ENCODE data around the gene ZHX3. TPM values are rescaled to one million over a fixed set of nuclear protein-coding genes. Genes with fewer than 3 reads are reported as not detected.

The ZHX3 gene
- total RNA-seq, 4 donors from 2014 or later = 47.1 to 58.6 (median 50.7) TPM

GRCh38 chr20:41274152-41274551, 43.4 kb downstream of the ZHX3 start:
- H3K4me3 ChIP-seq = no peak overlapping the region
- H3K27ac ChIP-seq = peak overlapping the region in 2 of 4 donors; percentile 8 to 87
- TF ChIP-seq EP300 (IDR thresholded peaks at IDR 0.05) (no peak), CTCF (IDR thresholded peaks at IDR 0.05) (no peak), POLR2A (IDR thresholded peaks at IDR 0.05) (no peak)
- H3K4me1 ChIP-seq = peaks cover 0 to 46% (median 12%) of the 10 kb centered on the region in 4 donors
- no peak for DNase-seq (ENCODE audit: low spot score in 2 of 2)
- H3K27me3 ChIP-seq = no peaks in the 10 kb centered on the region
- H3K9me3 ChIP-seq = no peaks in the 10 kb centered on the region
- 74 to 75% methylated on average over 5 of the region's 5 CpGs for WGBS, 2 donors
- H3K36me3 ChIP-seq = no peaks in the 10 kb centered on the region

DNA sequence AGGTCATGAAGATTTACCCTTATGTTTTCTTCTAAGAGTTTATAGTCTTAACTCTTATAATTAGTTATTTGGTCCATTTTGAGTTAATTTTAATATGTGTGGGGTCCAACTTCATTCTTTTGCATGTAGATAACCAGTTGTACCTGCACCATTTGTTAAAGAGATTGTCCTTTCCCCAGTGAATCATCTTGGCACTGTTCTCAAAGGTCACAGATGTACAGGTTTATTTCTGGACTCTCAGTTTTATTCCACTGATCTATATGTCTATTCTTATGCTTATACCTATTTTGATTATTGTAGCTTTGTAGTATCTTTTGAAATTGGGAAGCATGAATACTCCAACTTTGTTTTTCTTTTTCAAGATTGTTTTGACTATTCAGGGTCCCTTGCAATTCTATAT, 44.1 kb downstream of the ZHX3 start:
- Histone ChIP-seq H3K9me3 (no peaks in the 10 kb centered on the region), H3K27ac (no peak overlapping the region), H3K4me3 (no peak overlapping the region), H3K4me1 (peaks cover 0 to 47% (median 12%) of the 10 kb centered on the region in 4 donors), H3K36me3 (no peaks in the 10 kb centered on the region), H3K27me3 (no peaks in the 10 kb centered on the region)
- TF ChIP-seq CTCF (IDR thresholded peaks at IDR 0.05) = no peak
- TF ChIP-seq EP300 (IDR thresholded peaks at IDR 0.05) = no peak
- no peak for TF ChIP-seq POLR2A (IDR thresholded peaks at IDR 0.05)
- DNase-seq (ENCODE audit: low spot score in 2 of 2) = no peak

DNA sequence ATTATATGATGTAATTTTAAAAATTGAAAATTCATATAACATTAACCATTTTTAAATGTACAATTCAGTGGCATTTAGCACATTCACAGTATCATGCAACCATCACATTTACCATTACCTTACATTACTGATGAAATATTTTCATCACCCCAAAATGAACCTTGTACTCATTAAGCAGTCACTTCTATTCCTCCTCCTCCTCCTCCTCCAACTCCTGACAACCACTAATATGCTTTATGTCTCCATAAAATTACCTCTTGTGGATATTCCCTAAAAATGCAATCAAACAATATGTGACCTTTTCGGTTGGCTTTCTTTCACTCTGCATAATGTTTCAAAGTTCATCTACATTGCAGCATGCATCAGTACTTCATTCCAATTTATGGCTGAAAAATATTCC, 45.2 kb downstream of the ZHX3 start:
- peaks cover 0 to 8% (median 0%) of the 10 kb centered on the region in 3 donors for H3K36me3 ChIP-seq
- 86 to 90% methylated on average over 1 of the region's 1 CpG for WGBS, 2 donors
- no peak for DNase-seq (ENCODE audit: low spot score in 2 of 2)
- TF ChIP-seq POLR2A (IDR thresholded peaks at IDR 0.05) = no peak
- TF ChIP-seq CTCF (IDR thresholded peaks at IDR 0.05) = no peak
- no peak for TF ChIP-seq EP300 (IDR thresholded peaks at IDR 0.05)
- no peaks in the 10 kb centered on the region for H3K27me3 ChIP-seq
- H3K4me3 ChIP-seq = no peak overlapping the region
- peaks cover 0 to 47% (median 12%) of the 10 kb centered on the region in 4 donors for H3K4me1 ChIP-seq
- H3K9me3 ChIP-seq = no peaks in the 10 kb centered on the region
- peak overlapping the region in 2 of 4 donors; percentile 65 to 76 for H3K27ac ChIP-seq

DNA sequence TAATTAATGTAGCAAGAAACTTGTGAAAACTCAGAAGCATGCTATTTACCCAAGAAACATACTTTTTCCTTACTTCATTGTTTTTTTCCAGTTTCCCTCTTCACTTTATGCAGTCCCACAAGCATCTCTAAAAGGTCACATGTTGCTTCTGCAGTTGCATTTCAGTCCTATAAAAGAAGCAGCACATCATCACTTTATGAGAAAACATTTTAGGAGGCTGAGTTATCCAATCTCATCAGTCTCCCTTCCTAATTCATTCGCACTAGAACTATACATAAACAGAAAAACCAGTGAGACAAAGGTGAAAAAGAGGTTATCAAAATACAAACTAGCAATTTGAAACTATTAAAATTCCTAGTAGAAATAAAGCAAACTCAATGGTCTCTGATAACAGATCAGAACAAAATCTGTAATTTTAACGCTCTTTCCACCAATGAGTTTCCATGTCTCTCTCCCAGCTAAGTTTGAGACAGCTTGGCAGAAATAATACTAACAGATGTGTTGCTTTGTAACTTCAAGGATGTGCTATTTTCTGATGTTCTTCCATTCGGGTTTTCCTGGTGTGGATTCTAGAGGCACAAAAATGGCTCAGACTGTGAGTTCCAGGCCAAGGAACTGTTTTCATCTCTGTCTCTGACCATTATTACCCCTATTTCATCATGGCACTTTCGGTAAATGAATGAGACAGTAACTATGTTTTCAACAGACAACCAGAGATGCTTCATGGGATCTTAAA, 48.4 kb downstream of the ZHX3 start:
- H3K36me3 ChIP-seq = peaks cover 0 to 9% (median 0%) of the 10 kb centered on the region in 3 donors
- 58 to 71% methylated on average over 4 of the region's 4 CpGs for WGBS, 2 donors
- no peak for TF ChIP-seq EP300 (IDR thresholded peaks at IDR 0.05)
- H3K27ac ChIP-seq = peak overlapping the region in 3 of 4 donors; percentile 4 to 31 (median 9)
- H3K4me3 ChIP-seq = no peak overlapping the region
- peaks cover 0 to 24% (median 0%) of the 10 kb centered on the region in 4 donors for H3K4me1 ChIP-seq
- DNase-seq (ENCODE audit: low spot score in 2 of 2) = no peak
- no peaks in the 10 kb centered on the region for H3K27me3 ChIP-seq
- no peaks in the 10 kb centered on the region for H3K9me3 ChIP-seq

DNA sequence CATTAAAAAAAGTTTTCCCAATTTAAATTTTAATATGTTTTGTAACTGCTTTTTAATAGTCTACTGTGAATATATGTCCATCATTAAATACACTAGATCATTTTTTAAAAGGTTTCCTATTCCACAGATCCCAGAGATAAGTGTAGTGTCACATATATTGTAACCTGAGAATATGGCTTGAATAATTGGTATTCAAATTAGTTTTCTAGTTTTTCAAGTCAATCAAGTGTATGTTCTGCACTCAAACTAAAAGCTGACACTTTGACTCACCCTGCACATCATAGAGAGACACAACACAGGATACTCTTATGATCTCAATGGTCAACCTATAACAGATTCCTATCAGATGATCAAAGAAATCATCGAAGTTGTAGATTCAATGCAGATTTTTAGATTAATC, 49.1 kb downstream of the ZHX3 start:
- no peak for TF ChIP-seq EP300 (IDR thresholded peaks at IDR 0.05)
- TF ChIP-seq POLR2A (IDR thresholded peaks at IDR 0.05) = no peak
- no peak for TF ChIP-seq CTCF (IDR thresholded peaks at IDR 0.05)
- Histone ChIP-seq H3K27me3 (no peaks in the 10 kb centered on the region), H3K27ac (no peak overlapping the region), H3K36me3 (peaks cover 0 to 9% (median 0%) of the 10 kb centered on the region in 3 donors), H3K4me1 (peaks cover 0 to 22% (median 0%) of the 10 kb centered on the region in 4 donors), H3K4me3 (no peak overlapping the region), H3K9me3 (no peaks in the 10 kb centered on the region)
- no peak for DNase-seq (ENCODE audit: low spot score in 2 of 2)
- 65 to 85% methylated on average over 1 of the region's 1 CpG for WGBS, 2 donors
